ENCODE data around the gene RAB11FIP5. TPM values are rescaled to one million over a fixed set of nuclear protein-coding genes. Genes with fewer than 3 reads are reported as not detected.

Gene RAB11FIP5
- total RNA-seq, 1 donor from 2014 or later, result 13.5 TPM

DNA sequence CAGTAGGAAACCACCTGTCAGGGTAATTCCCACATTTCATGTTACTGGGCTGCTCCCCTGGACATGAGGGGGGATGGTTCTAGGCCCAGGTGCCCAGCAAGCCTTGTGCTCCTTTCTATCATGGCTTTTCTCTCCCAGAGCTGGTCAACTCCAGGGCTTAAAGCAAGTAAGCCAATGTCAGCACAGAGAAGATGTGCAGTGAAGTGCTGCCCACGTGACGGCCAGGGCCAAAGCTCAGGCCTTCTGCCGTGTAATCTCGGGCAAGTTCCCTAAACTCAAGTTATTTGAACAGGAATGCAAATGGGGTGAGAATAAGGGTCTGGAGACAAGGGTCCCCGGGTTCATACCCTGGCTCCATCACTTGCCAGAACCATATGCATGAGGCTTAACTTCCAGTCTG, 57.8 kb downstream of the RAB11FIP5 start:
- Mint-ChIP-seq H3K27me3 (ENCODE audit: unreplicated experiment) (peaks cover 4% of the 10 kb centered on the region), H3K36me3 (ENCODE audit: unreplicated experiment) (peaks cover 8% of the 10 kb centered on the region), H3K4me3 (ENCODE audit: unreplicated experiment) (no peak overlapping the region), H3K27ac (ENCODE audit: unreplicated experiment) (no peak overlapping the region), H3K9me3 (ENCODE audit: unreplicated experiment) (peaks cover 8% of the 10 kb centered on the region), H3K4me1 (ENCODE audit: low read depth, unreplicated experiment) (peaks cover 7% of the 10 kb centered on the region)
- TF ChIP-seq CTCF (IDR thresholded peaks at IDR 0.05; ENCODE audit: partially characterized antibody, unreplicated experiment), result no peak
- DNase-seq, result no peak

DNA sequence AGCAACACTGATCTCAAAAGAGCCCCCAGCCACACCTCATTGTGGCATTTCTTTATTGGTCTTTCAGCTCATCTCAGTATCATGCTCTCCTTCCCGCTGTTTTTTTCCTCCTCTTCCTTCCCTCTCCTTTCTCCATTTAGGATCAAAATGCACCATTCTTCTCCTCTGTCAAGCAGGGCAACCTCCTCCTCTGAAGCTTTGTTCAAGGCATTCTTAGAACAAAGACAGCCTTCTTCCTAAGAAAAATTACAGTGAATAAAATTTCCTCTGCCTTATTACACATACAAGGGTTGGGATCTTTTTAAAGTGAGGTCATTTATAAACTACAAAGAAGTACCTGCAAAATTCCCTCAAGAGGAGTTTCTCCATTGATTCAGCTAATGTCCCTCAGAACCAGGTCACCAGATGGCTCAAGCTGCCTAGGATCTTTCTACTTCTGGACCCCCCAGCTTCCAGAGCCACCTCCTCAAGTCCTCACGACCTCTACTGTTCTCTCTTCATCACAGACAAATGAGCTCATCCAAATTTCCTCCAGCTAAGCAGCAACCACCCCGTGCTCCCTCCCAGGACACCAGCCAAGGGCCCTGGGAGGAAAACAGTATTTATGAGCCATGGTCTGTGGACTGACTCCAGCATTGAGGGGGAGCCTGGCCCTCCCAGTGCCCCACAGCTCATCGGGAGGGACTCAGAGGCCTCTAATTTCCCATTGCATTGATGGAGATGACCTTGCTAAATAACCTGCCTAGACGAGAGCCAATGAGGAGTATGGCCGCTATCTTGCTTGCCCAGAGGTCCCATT, 59.2 kb downstream of the RAB11FIP5 start:
- H3K4me1 Mint-ChIP-seq (ENCODE audit: low read depth, unreplicated experiment), result peaks cover 7% of the 10 kb centered on the region
- H3K36me3 Mint-ChIP-seq (ENCODE audit: unreplicated experiment), result peaks cover 8% of the 10 kb centered on the region
- DNase-seq, result no peak
- TF ChIP-seq CTCF (IDR thresholded peaks at IDR 0.05; ENCODE audit: partially characterized antibody, unreplicated experiment), result no peak
- peaks cover 2% of the 10 kb centered on the region for H3K27me3 Mint-ChIP-seq (ENCODE audit: unreplicated experiment)
- no peak overlapping the region for H3K4me3 Mint-ChIP-seq (ENCODE audit: unreplicated experiment)
- H3K27ac Mint-ChIP-seq (ENCODE audit: unreplicated experiment), result no peak overlapping the region
- H3K9me3 Mint-ChIP-seq (ENCODE audit: unreplicated experiment), result peaks cover 6% of the 10 kb centered on the region

DNA sequence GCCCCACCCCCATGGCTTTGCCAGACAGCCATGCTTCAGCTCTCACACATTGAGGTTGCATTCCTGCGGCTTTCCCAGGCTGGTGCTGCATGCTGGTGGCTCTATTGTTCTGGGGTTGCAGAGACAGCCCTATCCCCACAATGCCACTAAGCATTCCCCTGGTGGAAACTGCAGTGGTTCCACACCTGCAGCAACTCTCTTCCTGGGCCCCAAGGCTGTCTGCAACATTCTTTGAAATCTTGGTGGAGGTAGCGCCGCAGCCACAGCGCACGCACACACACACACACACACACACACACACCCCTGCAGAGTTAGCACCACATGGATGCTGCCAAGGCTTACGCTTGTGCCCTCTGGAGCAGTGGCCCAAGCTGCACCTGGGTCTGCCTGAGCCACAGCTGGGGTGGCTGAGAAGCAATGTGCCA, 62.6 kb downstream of the RAB11FIP5 start:
- H3K4me1 Mint-ChIP-seq (ENCODE audit: low read depth, unreplicated experiment), result peaks cover 7% of the 10 kb centered on the region
- DNase-seq, result no peak
- no peak overlapping the region for H3K27ac Mint-ChIP-seq (ENCODE audit: unreplicated experiment)
- no peaks in the 10 kb centered on the region for H3K36me3 Mint-ChIP-seq (ENCODE audit: unreplicated experiment)
- H3K4me3 Mint-ChIP-seq (ENCODE audit: unreplicated experiment), result no peak overlapping the region
- no peak for TF ChIP-seq CTCF (IDR thresholded peaks at IDR 0.05; ENCODE audit: partially characterized antibody, unreplicated experiment)
- peaks cover 3% of the 10 kb centered on the region for H3K9me3 Mint-ChIP-seq (ENCODE audit: unreplicated experiment)
- peaks cover 2% of the 10 kb centered on the region for H3K27me3 Mint-ChIP-seq (ENCODE audit: unreplicated experiment)

DNA sequence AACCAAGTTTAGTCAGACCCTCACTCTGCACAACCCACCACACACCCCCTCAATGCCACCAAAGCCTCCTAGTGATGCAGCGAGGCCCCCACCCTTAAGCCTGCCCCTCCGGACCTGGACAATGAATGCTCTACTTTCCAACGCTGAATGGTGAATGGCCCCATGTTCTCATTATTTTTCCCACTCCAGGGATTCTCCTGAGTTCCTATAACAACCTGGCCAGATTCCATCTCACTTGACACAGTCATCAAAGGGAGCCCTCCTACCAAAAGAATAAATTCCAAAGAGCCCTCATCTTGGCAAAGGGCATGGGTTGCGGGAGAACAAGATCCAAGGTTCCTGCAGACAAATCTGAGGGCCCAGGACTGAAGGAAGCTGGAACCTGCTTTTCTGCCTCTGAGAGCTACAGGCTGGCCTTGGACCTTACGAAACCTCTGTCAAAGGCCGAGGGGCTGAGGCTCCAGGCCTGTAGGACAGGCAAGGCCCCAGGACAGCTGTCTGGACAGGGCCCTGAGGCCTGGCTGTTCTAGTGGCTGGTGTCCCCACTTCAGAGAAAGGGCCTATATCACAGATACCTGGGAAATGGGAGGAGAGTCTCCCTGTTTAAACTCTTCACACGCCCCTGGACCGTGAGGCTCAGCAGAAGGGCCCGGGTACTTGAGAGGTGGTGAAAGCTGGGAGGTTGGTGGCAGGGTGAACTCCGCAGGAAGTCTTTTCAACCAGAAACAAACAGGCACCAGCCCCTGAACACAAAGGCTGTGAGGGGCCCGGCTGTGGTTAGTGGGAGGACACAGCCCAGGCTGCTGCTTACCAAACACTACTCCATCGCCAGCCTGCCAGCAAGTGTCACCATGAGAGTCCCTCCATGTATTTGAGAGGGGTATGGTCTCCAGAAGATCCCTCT, 68.6 kb downstream of the RAB11FIP5 start:
- Mint-ChIP-seq H3K4me1 (ENCODE audit: low read depth, unreplicated experiment) (no peaks in the 10 kb centered on the region), H3K27ac (ENCODE audit: unreplicated experiment) (no peak overlapping the region), H3K9me3 (ENCODE audit: unreplicated experiment) (no peaks in the 10 kb centered on the region), H3K36me3 (ENCODE audit: unreplicated experiment) (no peaks in the 10 kb centered on the region), H3K27me3 (ENCODE audit: unreplicated experiment) (no peaks in the 10 kb centered on the region), H3K4me3 (ENCODE audit: unreplicated experiment) (no peak overlapping the region)
- no peak for DNase-seq
- TF ChIP-seq CTCF (IDR thresholded peaks at IDR 0.05; ENCODE audit: partially characterized antibody, unreplicated experiment), result no peak
